Lung (tissue), 12 donors: ENCODE data around the gene AMOTL2. TPM values are rescaled to one million over a fixed set of nuclear protein-coding genes. Genes with fewer than 3 reads are reported as not detected.
A peak's percentile ranks its signal among the peaks of the same experiment; 100 is the strongest.

Experiments
- ATAC-seq: fragments of 200-7000 bp; cut with Tn5 transposase; one replicate; pipeline ENCODE4 v1.9.1; 2020; ENCODE audit warnings: moderate number of reproducible peaks; ENCODE audit not compliant: insufficient read depth, low FRiP score
- DNase-seq, 3 donors: peaks; one replicate each; pipeline ENCODE4 v3.0.0-alpha.2; 2013 to 2017
- H3K27ac ChIP-seq, 2 donors: one replicate each; pipeline ENCODE4 v1.5.1; 2013; ENCODE audit warnings: mild to moderate bottlenecking in 2 of 2, moderate library complexity in 2 of 2, control low read depth in 1 of 2, inconsistent platforms in 1 of 2, low read depth in 1 of 2, low read length in 1 of 2
- H3K27me3 ChIP-seq, 3 donors: one replicate each; pipeline ENCODE4 v1.5.1; 2013; ENCODE audit warnings: low read length in 2 of 3; ENCODE audit not compliant: control insufficient read depth in 3 of 3, insufficient read depth in 3 of 3
- H3K36me3 ChIP-seq, 4 donors: one replicate each; pipeline ENCODE4 v1.5.1; 2013; ENCODE audit warnings: low read length in 4 of 4, mild to moderate bottlenecking in 1 of 4, moderate library complexity in 1 of 4; ENCODE audit not compliant: control insufficient read depth in 4 of 4, insufficient read depth in 4 of 4
- H3K4me1 ChIP-seq, 5 donors: one replicate each; pipeline ENCODE4 v1.5.1; 2013; ENCODE audit warnings: low read length in 5 of 5, mild to moderate bottlenecking in 2 of 5, moderate library complexity in 1 of 5; ENCODE audit not compliant: control insufficient read depth in 5 of 5, insufficient read depth in 5 of 5
- H3K4me3 ChIP-seq: one replicate; pipeline ENCODE4 v1.5.1; 2013; ENCODE audit warnings: mild to moderate bottlenecking, control low read depth, moderate library complexity
- H3K9ac ChIP-seq, 2 donors: one replicate each; pipeline ENCODE4 v1.5.1; 2013; ENCODE audit warnings: low read length in 2 of 2, control low read depth in 1 of 2; ENCODE audit not compliant: insufficient read depth in 1 of 2
- H3K9me3 ChIP-seq, 4 donors: one replicate each; pipeline ENCODE4 v1.5.1; 2013; ENCODE audit warnings: low read length in 3 of 4, mild to moderate bottlenecking in 1 of 4, moderate library complexity in 1 of 4; ENCODE audit not compliant: control insufficient read depth in 4 of 4, insufficient read depth in 3 of 4
- CTCF ChIP-seq: IDR thresholded peaks from 2 replicates; pipeline ENCODE4 v1.5.1; 2012; ENCODE audit warnings: mild to moderate bottlenecking; ENCODE audit errors: control extremely low read depth, extremely low read depth
- WGBS, 2 donors: extraction: QIAGEN DNeasy Blood & Tissue Kit; methylation state at CpG; one replicate each; pipeline ENCODE4 v1.1.7; 2013; 5-methylcytosine and 5-hydroxymethylcytosine counted together
- polyA plus RNA-seq, 2 donors: library from polyadenylated mRNA; stranded (reverse); fragments of 200-250 nt; gene quantifications; one replicate each; pipeline ENCODE4 v1.2.1, GENCODE V29; 2013
- total RNA-seq, 2 donors: library from RNA; depleted of rRNA in 1 of 2; stranded (reverse); fragments of >200 nt in 1 of 2; gene quantifications; one replicate each; pipeline ENCODE4 v1.2.1, GENCODE V29; 2014 to 2021
- donor health status: control.
- donor health status: control.
- donor health status: Bipolar disorder and iron deficiency.
- donor health status: healthy.
- donor health status: DM: yes; HTN: yes; CAD: no.

AMOTL2 gene
- total and polyA plus RNA-seq, 4 donors, result 27.4 to 129 (median 75.9) TPM

GRCh38 chr3:134366221-134366927, 7.9 kb downstream of the AMOTL2 start:
- ATAC-seq (no peak), DNase-seq (no peak)
- Histone ChIP-seq H3K4me3 (no peak overlapping the region), H3K36me3 (peaks cover 23 to 71% (median 62%) of the 10 kb centered on the region in 4 donors), H3K9me3 (no peaks in the 10 kb centered on the region), H3K4me1 (peaks cover 11 to 62% (median 49%) of the 10 kb centered on the region in 5 donors), H3K9ac (no peak overlapping the region), H3K27ac (peak overlapping the region; percentile 29 to 51), H3K27me3 (no peaks in the 10 kb centered on the region)
- TF ChIP-seq CTCF, result no peak
- WGBS, 2 donors, result 78 to 86% methylated on average over 13 of the region's 13 CpGs

GRCh38 chr3:134365766-134366065, 8.5 kb downstream of the AMOTL2 start:
- H3K27me3 ChIP-seq, result no peaks in the 10 kb centered on the region
- peaks cover 24 to 75% (median 60%) of the 10 kb centered on the region in 4 donors for H3K36me3 ChIP-seq
- peak overlapping the region; percentile 15 to 50 for H3K27ac ChIP-seq
- no peak overlapping the region for H3K4me3 ChIP-seq
- H3K9me3 ChIP-seq, result no peaks in the 10 kb centered on the region
- no peak overlapping the region for H3K9ac ChIP-seq
- peaks cover 11 to 59% (median 42%) of the 10 kb centered on the region in 5 donors for H3K4me1 ChIP-seq
- DNase-seq, result no peak
- no peak for ATAC-seq
- TF ChIP-seq CTCF, result no peak
- WGBS, 2 donors, result 83 to 86% methylated on average over 4 of the region's 4 CpGs

- H3K4me3 ChIP-seq, result no peak overlapping the region
- WGBS, 2 donors, result 37 to 46% methylated on average over 8 of the region's 8 CpGs
- ATAC-seq (no peak), DNase-seq (no peak)
- no peaks in the 10 kb centered on the region for H3K9me3 ChIP-seq
- H3K27ac ChIP-seq, result peak overlapping the region; percentile 74 to 84
- H3K36me3 ChIP-seq, result peaks cover 24 to 75% (median 60%) of the 10 kb centered on the region in 4 donors
- no peak for TF ChIP-seq CTCF
- H3K9ac ChIP-seq, result peak overlapping the region in 1 of 2 donors; percentile 61
- H3K27me3 ChIP-seq, result no peaks in the 10 kb centered on the region
- peaks cover 11 to 58% (median 36%) of the 10 kb centered on the region in 5 donors for H3K4me1 ChIP-seq
Measured at GRCh38 chr3:134364936-134365765, 9.1 kb downstream of the AMOTL2 start.
